Stimulated activated naive B cell treated with anti-CD40 and anti-IgM and Interleukin-4, amounts not matched to agents 10 μg/mL and 1 μg/mL and 100 μg/mL, for 72 hours (primary cell): Measurements from ENCODE around the gene CCDC91.

Experiments
- ATAC-seq, 2 donors: fragments of 150-1000 bp; cut with Tn5 transposase; replicated peaks; 2 replicates each; pipeline ENCODE4 v1.10.0; 2021; ENCODE audit warnings: moderate library complexity in 1 of 2
- DNase-seq: peaks from one replicate; pipeline ENCODE4 v3.0.0; 2021
- H3K27ac Mint-ChIP-seq: one replicate; pipeline ENCODE4 v1.8.0; 2022; ENCODE audit warnings: mild to moderate bottlenecking, mixed read lengths
- H3K27me3 Mint-ChIP-seq, 2 donors: one replicate each; pipeline ENCODE4 v1.8.0; 2022; ENCODE audit warnings: mixed read lengths in 2 of 2
- H3K36me3 Mint-ChIP-seq, 2 donors: one replicate each; pipeline ENCODE4 v1.8.0; 2022; ENCODE audit warnings: mixed read lengths in 2 of 2, mild to moderate bottlenecking in 1 of 2
- H3K4me1 Mint-ChIP-seq, 2 donors: one replicate each; pipeline ENCODE4 v1.8.0; 2022; ENCODE audit warnings: mixed read lengths in 2 of 2, mild to moderate bottlenecking in 1 of 2
- H3K4me3 Mint-ChIP-seq, 2 donors: one replicate each; pipeline ENCODE4 v1.8.0; 2022; ENCODE audit warnings: mild to moderate bottlenecking in 2 of 2, mixed read lengths in 2 of 2, moderate library complexity in 1 of 2
- H3K9me3 Mint-ChIP-seq, 2 donors: one replicate each; pipeline ENCODE4 v1.8.0; 2022; ENCODE audit warnings: mixed read lengths in 2 of 2, mild to moderate bottlenecking in 1 of 2

Gene CCDC91

GRCh38 chr12:28190321-28191050, at the start of gene CCDC91:
Gene CCDC91, plus strand, starts transcription at chr12:28190456. Its CDS starts 66,760 bp downstream, at chr12:28257216.
- Mint-ChIP-seq H3K4me3 (peak within 1 kb of the TSS; percentile 99), H3K27me3 (no peaks in the 10 kb centered on the region)

GRCh38 chr12:28144059-28144458, 46.2 kb upstream of the CCDC91 start:
- Mint-ChIP-seq H3K4me1 (no peaks in the 10 kb centered on the region), H3K4me3 (no peak overlapping the region), H3K36me3 (no peaks in the 10 kb centered on the region), H3K27me3 (no peaks in the 10 kb centered on the region), H3K9me3 (no peaks in the 10 kb centered on the region), H3K27ac (no peak overlapping the region)
- DNase-seq (no peak), ATAC-seq (no peak)

More at GRCh38 chr12:28190321-28191050, at the start of gene CCDC91:
- Mint-ChIP-seq H3K4me1 (peaks cover 22 to 40% of the 10 kb centered on the region in 2 donors), H3K36me3 (peaks cover 17 to 30% of the 10 kb centered on the region in 2 donors), H3K9me3 (peaks cover 4 to 6% of the 10 kb centered on the region in 2 donors), H3K27ac (peak within 1 kb of the TSS; percentile 100)
- ATAC-seq (peak; percentile 91 to 96), DNase-seq (peak; percentile 86)

GRCh38 chr12:28144532-28144931, 45.7 kb upstream of the CCDC91 start:
- H3K36me3 Mint-ChIP-seq, result no peaks in the 10 kb centered on the region
- H3K4me3 Mint-ChIP-seq, result no peak overlapping the region
- ATAC-seq (no peak), DNase-seq (no peak)
- no peaks in the 10 kb centered on the region for H3K4me1 Mint-ChIP-seq
- H3K27ac Mint-ChIP-seq, result no peak overlapping the region
- H3K9me3 Mint-ChIP-seq, result no peaks in the 10 kb centered on the region
- H3K27me3 Mint-ChIP-seq, result no peaks in the 10 kb centered on the region

GRCh38 chr12:28145216-28145615, 45.0 kb upstream of the CCDC91 start:
- DNase-seq, result no peak
- no peak for ATAC-seq
- Mint-ChIP-seq H3K4me1 (no peaks in the 10 kb centered on the region), H3K4me3 (no peak overlapping the region), H3K27ac (no peak overlapping the region), H3K36me3 (no peaks in the 10 kb centered on the region), H3K9me3 (peaks cover under 1% of the 10 kb centered on the region in 2 donors), H3K27me3 (no peaks in the 10 kb centered on the region)

GRCh38 chr12:28149279-28149678, 41.0 kb upstream of the CCDC91 start:
- H3K4me3 Mint-ChIP-seq, result no peak overlapping the region
- peaks cover 12 to 17% of the 10 kb centered on the region in 2 donors for H3K9me3 Mint-ChIP-seq
- H3K4me1 Mint-ChIP-seq, result no peaks in the 10 kb centered on the region
- no peaks in the 10 kb centered on the region for H3K36me3 Mint-ChIP-seq
- H3K27me3 Mint-ChIP-seq, result no peaks in the 10 kb centered on the region
- no peak for DNase-seq
- ATAC-seq, result no peak
- no peak overlapping the region for H3K27ac Mint-ChIP-seq

- H3K4me1 Mint-ChIP-seq, result no peaks in the 10 kb centered on the region
- DNase-seq (no peak), ATAC-seq (no peak)
- no peak overlapping the region for H3K27ac Mint-ChIP-seq
- H3K4me3 Mint-ChIP-seq, result no peak overlapping the region
- peaks cover 3 to 7% of the 10 kb centered on the region in 2 donors for H3K9me3 Mint-ChIP-seq
- H3K27me3 Mint-ChIP-seq, result no peaks in the 10 kb centered on the region
- peaks cover 0 to 5% of the 10 kb centered on the region in 2 donors for H3K36me3 Mint-ChIP-seq
Observed at GRCh38 chr12:28156362-28156761, 33.9 kb upstream of the CCDC91 start.

- Mint-ChIP-seq H3K9me3 (peaks cover 3 to 7% of the 10 kb centered on the region in 2 donors), H3K36me3 (peaks cover 0 to 5% of the 10 kb centered on the region in 2 donors), H3K4me3 (no peak overlapping the region), H3K27ac (no peak overlapping the region), H3K27me3 (no peaks in the 10 kb centered on the region), H3K4me1 (no peaks in the 10 kb centered on the region)
- no peak for ATAC-seq
- DNase-seq, result no peak
Observed at GRCh38 chr12:28156804-28157203, 33.5 kb upstream of the CCDC91 start.

GRCh38 chr12:28158353-28158752, 31.9 kb upstream of the CCDC91 start:
- peaks cover 0 to 5% of the 10 kb centered on the region in 2 donors for H3K36me3 Mint-ChIP-seq
- H3K27ac Mint-ChIP-seq, result no peak overlapping the region
- DNase-seq (no peak), ATAC-seq (no peak)
- no peak overlapping the region for H3K4me3 Mint-ChIP-seq
- H3K27me3 Mint-ChIP-seq, result no peaks in the 10 kb centered on the region
- H3K4me1 Mint-ChIP-seq, result no peaks in the 10 kb centered on the region
- no peaks in the 10 kb centered on the region for H3K9me3 Mint-ChIP-seq

GRCh38 chr12:28159688-28160087, 30.6 kb upstream of the CCDC91 start:
- H3K4me1 Mint-ChIP-seq, result no peaks in the 10 kb centered on the region
- ATAC-seq, result no peak
- no peaks in the 10 kb centered on the region for H3K9me3 Mint-ChIP-seq
- H3K27ac Mint-ChIP-seq, result no peak overlapping the region
- peaks cover 0 to 5% of the 10 kb centered on the region in 2 donors for H3K36me3 Mint-ChIP-seq
- no peak overlapping the region for H3K4me3 Mint-ChIP-seq
- no peaks in the 10 kb centered on the region for H3K27me3 Mint-ChIP-seq
- no peak for DNase-seq

GRCh38 chr12:28161697-28162096, 28.6 kb upstream of the CCDC91 start:
- no peak for ATAC-seq
- H3K4me3 Mint-ChIP-seq, result no peak overlapping the region
- H3K27me3 Mint-ChIP-seq, result no peaks in the 10 kb centered on the region
- H3K9me3 Mint-ChIP-seq, result no peaks in the 10 kb centered on the region
- H3K4me1 Mint-ChIP-seq, result no peaks in the 10 kb centered on the region
- DNase-seq, result no peak
- H3K36me3 Mint-ChIP-seq, result peaks cover 0 to 5% of the 10 kb centered on the region in 2 donors
- no peak overlapping the region for H3K27ac Mint-ChIP-seq

GRCh38 chr12:28162697-28163096, 27.6 kb upstream of the CCDC91 start:
- Mint-ChIP-seq H3K27me3 (no peaks in the 10 kb centered on the region), H3K36me3 (peaks cover 0 to 5% of the 10 kb centered on the region in 2 donors), H3K4me1 (no peaks in the 10 kb centered on the region), H3K27ac (no peak overlapping the region), H3K4me3 (no peak overlapping the region), H3K9me3 (no peaks in the 10 kb centered on the region)
- ATAC-seq (no peak), DNase-seq (no peak)

GRCh38 chr12:28164644-28165275, 25.5 kb upstream of the CCDC91 start:
- H3K27me3 Mint-ChIP-seq, result no peaks in the 10 kb centered on the region
- ATAC-seq, result no peak
- H3K4me1 Mint-ChIP-seq, result no peaks in the 10 kb centered on the region
- no peak for DNase-seq
- H3K9me3 Mint-ChIP-seq, result no peaks in the 10 kb centered on the region
- H3K27ac Mint-ChIP-seq, result no peak overlapping the region
- no peak overlapping the region for H3K4me3 Mint-ChIP-seq
- peaks cover 0 to 5% of the 10 kb centered on the region in 2 donors for H3K36me3 Mint-ChIP-seq

GRCh38 chr12:28167981-28168485, 22.2 kb upstream of the CCDC91 start:
- Mint-ChIP-seq H3K4me3 (no peak overlapping the region), H3K4me1 (no peaks in the 10 kb centered on the region), H3K27ac (no peak overlapping the region)

GRCh38 chr12:28171356-28172060, 18.7 kb upstream of the CCDC91 start:
- no peak overlapping the region for H3K27ac Mint-ChIP-seq

More at GRCh38 chr12:28167981-28168485, 22.2 kb upstream of the CCDC91 start:
- peaks cover 0 to 3% of the 10 kb centered on the region in 2 donors for H3K36me3 Mint-ChIP-seq
- peaks cover 0 to 3% of the 10 kb centered on the region in 2 donors for H3K9me3 Mint-ChIP-seq
- ATAC-seq (no peak), DNase-seq (no peak)
- H3K27me3 Mint-ChIP-seq, result no peaks in the 10 kb centered on the region

More at GRCh38 chr12:28171356-28172060, 18.7 kb upstream of the CCDC91 start:
- DNase-seq, result no peak
- Mint-ChIP-seq H3K27me3 (no peaks in the 10 kb centered on the region), H3K9me3 (peaks cover 0 to 4% of the 10 kb centered on the region in 2 donors), H3K36me3 (peaks cover 0 to 4% of the 10 kb centered on the region in 2 donors), H3K4me3 (no peak overlapping the region), H3K4me1 (no peaks in the 10 kb centered on the region)
- ATAC-seq, result no peak
